Measurements from ENCODE around the gene NFAT5. TPM values are rescaled to one million over a fixed set of nuclear protein-coding genes. Genes with fewer than 3 reads are reported as not detected.
"Not testable (repeated sequence)": the region's sequence is repeated elsewhere in the genome, so short reads cannot be mapped to it uniquely, and the experiment has no call there.

NFAT5 gene
- total RNA-seq, 1 experiment from 2014 or later = 19.3 TPM

- in situ Hi-C loops (cut with HindIII; ENCODE audit: low sequenced_read_pairs) = no loop called here
Observed at GRCh38 chr16:69544088-69544487, 21.7 kb upstream of the NFAT5 start.

GRCh38 chr16:69546663-69547062 lies 19.1 kb upstream of the NFAT5 start:
- DNase-seq (ENCODE audit: low spot score); in situ Hi-C loops (cut with HindIII; ENCODE audit: low sequenced_read_pairs): not testable (repeated sequence)

More at GRCh38 chr16:69544088-69544487, 21.7 kb upstream of the NFAT5 start:
- DNase-seq (ENCODE audit: low spot score) = no peak

- in situ Hi-C loops (cut with HindIII; ENCODE audit: low sequenced_read_pairs) = no loop called here
- DNase-seq (ENCODE audit: low spot score) = no peak
Observed at GRCh38 chr16:69553332-69553731, 12.4 kb upstream of the NFAT5 start.

GRCh38 chr16:69554495-69554894 lies 11.3 kb upstream of the NFAT5 start:
- no peak for DNase-seq (ENCODE audit: low spot score)
- in situ Hi-C loops (cut with HindIII; ENCODE audit: low sequenced_read_pairs) = no loop called here

GRCh38 chr16:69555437-69555836 lies 10.3 kb upstream of the NFAT5 start:
- in situ Hi-C loops (cut with HindIII; ENCODE audit: low sequenced_read_pairs) = no loop called here

GRCh38 chr16:69555867-69556266 lies 9.9 kb upstream of the NFAT5 start:
- in situ Hi-C loops (cut with HindIII; ENCODE audit: low sequenced_read_pairs) = no loop called here
- no peak for DNase-seq (ENCODE audit: low spot score)

More at GRCh38 chr16:69555437-69555836, 10.3 kb upstream of the NFAT5 start:
- no peak for DNase-seq (ENCODE audit: low spot score)

GRCh38 chr16:69559164-69559563 lies 6.6 kb upstream of the NFAT5 start:
- in situ Hi-C loops (cut with HindIII; ENCODE audit: low sequenced_read_pairs) = no loop called here
- no peak for DNase-seq (ENCODE audit: low spot score)

GRCh38 chr16:69561367-69561766 lies 4.4 kb upstream of the NFAT5 start:
- in situ Hi-C loops (cut with HindIII; ENCODE audit: low sequenced_read_pairs); DNase-seq (ENCODE audit: low spot score): not testable (repeated sequence)

GRCh38 chr16:69561901-69562300 lies 3.9 kb upstream of the NFAT5 start:
- in situ Hi-C loops (cut with HindIII; ENCODE audit: low sequenced_read_pairs) = no loop called here
- no peak for DNase-seq (ENCODE audit: low spot score)

- DNase-seq (ENCODE audit: low spot score) = no peak
- in situ Hi-C loops (cut with HindIII; ENCODE audit: low sequenced_read_pairs) = no loop called here
Observed at GRCh38 chr16:69562813-69563212, 3.0 kb upstream of the NFAT5 start.

- DNase-seq (ENCODE audit: low spot score) = peak; percentile 22
- in situ Hi-C loops (cut with HindIII; ENCODE audit: low sequenced_read_pairs) = no loop called here
Observed at GRCh38 chr16:69563605-69564580, 1.9 kb upstream of the NFAT5 start.

GRCh38 chr16:69564845-69565670 lies 708 bp upstream of the NFAT5 start:
- no peak for DNase-seq (ENCODE audit: low spot score)
- in situ Hi-C loops (cut with HindIII; ENCODE audit: low sequenced_read_pairs) = no loop called here

- DNase-seq (ENCODE audit: low spot score) = peak; percentile 29
- in situ Hi-C loops (cut with HindIII; ENCODE audit: low sequenced_read_pairs) = no loop called here
Observed at GRCh38 chr16:69566240-69566980, 644 bp downstream of the NFAT5 start.

- peak; percentile 56 for DNase-seq (ENCODE audit: low spot score)
- in situ Hi-C loops (cut with HindIII; ENCODE audit: low sequenced_read_pairs) = no loop called here
Observed at GRCh38 chr16:69566981-69567680, 1.4 kb downstream of the NFAT5 start.

GRCh38 chr16:69568676-69569075 lies 2.9 kb downstream of the NFAT5 start:
- in situ Hi-C loops (cut with HindIII; ENCODE audit: low sequenced_read_pairs) = no loop called here
- no peak for DNase-seq (ENCODE audit: low spot score)

GRCh38 chr16:69578771-69579170 lies 13.0 kb downstream of the NFAT5 start:
- in situ Hi-C loops (cut with HindIII; ENCODE audit: low sequenced_read_pairs); DNase-seq (ENCODE audit: low spot score): not testable (repeated sequence)

GRCh38 chr16:69579783-69580481 lies 14.2 kb downstream of the NFAT5 start:
- in situ Hi-C loops (cut with HindIII; ENCODE audit: low sequenced_read_pairs) = no loop called here
- DNase-seq (ENCODE audit: low spot score) = no peak

- DNase-seq (ENCODE audit: low spot score) = no peak
- in situ Hi-C loops (cut with HindIII; ENCODE audit: low sequenced_read_pairs) = no loop called here
Observed at GRCh38 chr16:69581297-69581696, 15.5 kb downstream of the NFAT5 start.
